Transverse colon (tissue), 1 donor: ENCODE measurements around the gene BMP7.

Experiments used
- EP300 ChIP-seq: sonication (generic); formaldehyde crosslinking; IDR thresholded peaks from one replicate; pipeline ENCODE4 v1.6.1; 2017; ENCODE audit warnings: antibody characterized with exemption, low read depth
- POLR2A ChIP-seq: fragments of 450-650 bp; IDR thresholded peaks from one replicate; pipeline ENCODE4 v1.6.1; 2016; ENCODE audit warnings: antibody characterized with exemption, mild to moderate bottlenecking, moderate library complexity

DNA sequence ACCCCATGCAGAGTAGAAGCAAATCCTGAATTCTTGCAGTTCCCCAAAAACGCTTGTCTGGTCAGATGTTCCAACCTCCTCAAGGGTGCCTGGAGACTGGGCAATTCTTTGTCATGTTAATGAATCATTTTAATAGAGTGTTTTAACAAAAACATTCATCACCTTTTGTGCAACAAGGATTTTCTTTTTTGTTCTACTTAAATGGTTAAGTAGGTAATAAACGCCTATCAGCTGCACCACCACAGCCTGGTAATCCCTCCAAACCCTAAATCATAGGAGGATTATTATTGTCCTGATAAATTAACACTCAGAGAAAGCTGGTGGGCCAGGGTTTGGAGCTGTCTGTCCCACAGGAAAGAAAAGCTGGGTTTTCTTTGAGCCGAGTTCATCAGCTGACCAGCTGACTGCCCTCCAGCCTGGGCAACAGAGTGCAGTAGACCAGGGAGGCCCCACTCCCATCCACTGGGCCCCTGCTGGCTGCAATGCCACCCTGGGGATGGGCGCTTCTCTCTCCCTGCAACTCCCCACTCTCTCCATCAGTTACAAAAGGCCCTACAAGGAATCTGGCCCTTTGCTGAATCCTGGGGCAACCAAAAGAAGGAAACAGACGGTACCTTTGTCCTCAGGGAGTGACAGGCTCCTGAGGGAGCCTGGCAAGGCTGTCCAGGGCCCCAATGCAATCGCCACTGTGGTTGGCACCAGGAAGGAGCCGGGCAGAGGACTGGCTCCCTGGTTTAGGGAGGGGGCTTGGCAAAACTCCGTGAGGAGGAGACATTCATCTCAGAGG is 23.1 kb upstream of the BMP7 start:
- TF ChIP-seq EP300 (no peak), POLR2A (no peak)
